HG03139 (cell line): ENCODE measurements around the gene CSTPP1.

Experiments used
- ATAC-seq: cut with Tn5 transposase; IDR thresholded peaks from one replicate; pipeline ENCODE4 v1.9.1; 2021; ENCODE audit not compliant: unreplicated experiment

CSTPP1 gene, protein sequence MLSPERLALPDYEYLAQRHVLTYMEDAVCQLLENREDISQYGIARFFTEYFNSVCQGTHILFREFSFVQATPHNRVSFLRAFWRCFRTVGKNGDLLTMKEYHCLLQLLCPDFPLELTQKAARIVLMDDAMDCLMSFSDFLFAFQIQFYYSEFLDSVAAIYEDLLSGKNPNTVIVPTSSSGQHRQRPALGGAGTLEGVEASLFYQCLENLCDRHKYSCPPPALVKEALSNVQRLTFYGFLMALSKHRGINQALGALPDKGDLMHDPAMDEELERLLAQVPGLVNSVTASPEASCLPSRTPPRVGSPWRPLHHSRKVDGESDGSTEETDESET

DNA sequence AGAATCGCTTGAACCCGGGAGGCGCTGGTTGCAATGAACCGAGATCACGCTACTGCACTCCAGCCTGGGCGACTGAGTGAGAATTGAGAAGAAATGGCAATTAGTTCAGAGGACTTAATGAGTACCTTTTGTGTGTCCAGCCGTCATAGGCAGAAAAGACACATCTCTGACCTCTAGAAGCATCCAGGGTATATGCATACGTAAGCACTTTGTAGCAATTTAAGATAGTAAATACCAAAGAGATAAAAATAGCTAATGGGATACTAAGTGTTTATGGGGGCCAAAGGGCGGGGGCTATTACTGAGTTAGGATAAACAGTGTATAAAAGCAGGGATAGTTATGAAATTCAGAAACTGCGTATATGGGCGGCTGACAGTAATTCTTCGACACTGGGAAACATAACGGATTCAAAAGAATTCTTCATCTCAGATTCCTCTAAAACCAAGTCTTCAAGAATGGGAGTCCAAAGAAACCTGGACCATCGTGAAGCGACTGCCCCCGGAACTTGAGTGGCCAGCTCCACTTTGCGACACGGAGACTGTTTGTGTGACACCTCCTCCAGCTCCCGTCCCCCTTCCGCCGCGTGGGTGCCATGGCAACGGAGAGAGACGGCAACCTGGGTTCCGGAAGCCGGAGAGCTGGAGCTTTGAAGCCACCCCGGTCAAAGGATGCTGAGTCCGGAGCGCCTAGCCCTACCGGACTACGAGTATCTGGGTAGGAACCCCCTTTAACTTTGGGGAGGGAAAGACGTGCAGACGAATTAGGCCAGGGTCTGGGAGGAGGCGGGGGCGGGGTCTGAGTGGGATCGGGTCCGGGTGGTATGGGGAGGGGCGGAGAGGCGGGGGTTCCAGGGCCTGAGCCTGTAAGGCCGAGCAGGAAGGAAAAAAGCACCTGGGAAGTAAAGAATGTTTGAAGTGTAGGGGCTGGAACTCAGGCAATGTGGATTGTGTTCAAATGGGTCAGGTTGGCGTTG, at the start of gene CSTPP1:
CSTPP1 (plus strand) TSS at position 624 of the 973 bp plus-strand sequence; CDS start at position 669, 45 bp downstream.
- ATAC-seq: peak; percentile 95

DNA sequence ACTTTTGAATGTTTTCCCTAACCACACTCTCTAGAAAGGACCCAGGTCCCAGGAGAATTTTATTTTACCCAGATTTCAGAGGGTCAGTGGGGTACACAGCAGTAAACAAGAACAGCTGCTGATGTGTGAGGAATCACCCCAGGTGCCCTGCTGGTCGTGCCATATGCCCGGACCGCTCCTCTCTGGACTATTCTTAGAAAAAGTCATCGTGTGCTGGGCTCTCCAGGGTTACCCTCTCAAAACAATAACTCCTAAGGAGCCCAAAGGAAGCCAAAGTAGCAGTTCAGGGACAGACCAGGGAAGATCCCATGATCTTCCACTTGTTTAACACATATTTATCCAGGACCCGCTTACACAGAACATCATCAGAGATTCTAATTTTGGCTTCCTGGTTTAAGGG, 47.9 kb upstream of the CSTPP1 start:
- ATAC-seq: no peak

DNA sequence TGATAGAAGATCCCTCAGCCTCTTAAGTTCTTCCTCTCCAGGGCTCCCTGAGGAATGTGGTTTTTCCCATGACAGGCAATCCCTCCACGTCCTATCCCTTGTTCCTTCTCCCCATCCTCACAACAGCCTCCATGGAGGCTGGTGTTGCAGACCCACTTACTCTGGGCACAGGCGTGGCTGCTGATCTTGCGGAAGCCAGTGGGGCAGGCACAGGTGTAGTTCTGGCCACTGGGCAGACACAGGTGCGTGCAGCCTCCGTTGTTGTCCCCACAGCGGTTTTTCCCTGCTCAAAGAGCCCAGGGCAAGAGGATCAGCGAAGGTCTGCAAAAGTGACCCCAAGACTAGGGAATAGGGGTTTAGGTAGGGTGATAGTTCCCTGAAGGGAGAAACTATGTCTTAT, 47.3 kb upstream of the CSTPP1 start:
- no peak for ATAC-seq

DNA sequence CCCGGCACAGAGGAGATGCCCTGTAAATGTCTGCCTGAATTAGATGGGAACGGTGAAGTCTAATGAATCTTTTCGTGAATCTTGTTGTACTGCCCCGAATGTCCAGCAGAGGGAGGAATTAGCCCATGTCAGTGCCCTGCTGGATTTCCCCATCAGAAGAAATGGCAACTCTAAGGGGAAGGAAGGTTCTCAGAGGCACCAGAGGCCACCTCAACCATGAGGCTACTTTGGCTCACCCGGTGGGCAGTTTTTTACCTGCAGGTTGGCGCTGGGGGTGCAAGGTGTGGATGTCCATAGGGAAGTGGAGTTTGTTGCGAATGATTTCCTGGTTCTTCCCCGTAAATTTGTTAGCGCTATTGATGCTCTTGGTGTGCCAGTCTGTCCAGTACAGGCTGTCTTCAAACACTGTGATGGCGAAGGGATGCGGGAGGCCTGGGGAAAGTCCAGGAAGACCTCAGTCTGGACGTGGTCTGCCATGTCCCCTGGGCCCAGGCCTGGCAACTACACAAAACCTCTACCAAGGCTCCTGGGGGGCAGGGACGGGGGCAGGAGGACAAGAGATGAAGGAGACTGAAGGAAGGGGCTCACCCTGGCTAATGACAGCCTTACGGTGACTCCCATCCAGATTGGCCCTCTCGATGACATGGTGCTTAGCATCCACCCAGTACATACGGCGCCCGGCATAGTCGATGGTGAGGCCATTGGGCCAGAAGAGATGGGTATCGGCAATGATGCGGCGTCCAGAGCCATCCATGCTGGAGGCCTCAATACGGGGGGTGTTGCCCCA, 46.7 kb upstream of the CSTPP1 start:
- no peak for ATAC-seq

DNA sequence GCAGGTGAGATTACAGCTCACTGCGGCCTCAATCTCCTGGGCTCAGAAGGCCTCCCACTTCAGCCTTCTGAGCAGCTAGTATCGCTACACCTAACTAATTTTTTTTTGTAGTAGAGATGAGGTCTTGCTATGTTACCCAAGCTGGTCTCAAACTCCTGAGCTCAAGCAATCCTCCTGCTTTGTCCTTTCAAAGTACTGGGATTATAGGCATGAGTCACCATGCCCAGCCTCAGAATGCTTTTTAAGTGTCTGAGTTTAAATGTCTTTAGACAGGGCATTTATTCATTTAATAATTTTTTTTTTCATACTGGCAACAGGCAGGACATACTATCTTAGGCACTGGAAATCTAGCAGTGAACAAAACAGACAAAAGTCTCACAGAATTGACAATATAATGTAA, 45.9 kb upstream of the CSTPP1 start:
- ATAC-seq: no peak

DNA sequence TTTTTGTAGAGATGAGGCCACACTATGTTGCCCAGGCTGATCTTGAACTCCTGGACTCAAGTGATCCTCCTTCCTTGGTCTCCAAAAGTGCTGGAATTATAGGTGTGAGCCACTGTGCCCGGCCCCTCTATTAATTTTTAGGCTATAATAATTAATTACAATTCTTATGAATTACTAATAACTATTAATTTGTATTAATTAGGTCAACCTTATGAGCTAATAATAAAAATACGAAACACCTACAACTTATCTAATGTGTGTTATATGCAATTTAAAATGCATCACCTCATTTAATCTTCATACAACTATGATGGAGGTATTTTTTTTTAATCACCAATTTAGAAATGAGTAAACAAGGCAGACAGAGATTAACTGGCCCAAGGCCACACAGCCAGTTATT, 44.5 kb upstream of the CSTPP1 start:
- no peak for ATAC-seq

DNA sequence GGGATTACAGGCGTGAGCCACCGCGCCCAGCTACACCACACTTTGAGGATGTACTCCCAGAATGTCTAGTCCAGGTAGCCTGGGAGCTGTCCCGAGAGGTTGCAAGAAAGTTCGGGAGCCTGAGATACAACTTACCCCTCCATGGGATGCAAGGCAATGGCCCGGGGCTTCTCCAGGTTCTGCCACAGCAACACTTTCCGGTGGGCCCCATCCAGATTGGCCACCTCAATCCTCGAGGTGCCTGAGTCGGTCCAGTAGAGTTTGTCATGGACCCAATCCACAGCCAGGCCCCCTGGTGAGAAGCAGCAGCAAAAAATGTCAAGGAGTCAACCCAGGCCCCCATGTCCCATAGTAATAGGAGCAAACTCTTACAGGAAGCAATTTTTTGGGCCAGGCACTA, 43.7 kb upstream of the CSTPP1 start:
- no peak for ATAC-seq

DNA sequence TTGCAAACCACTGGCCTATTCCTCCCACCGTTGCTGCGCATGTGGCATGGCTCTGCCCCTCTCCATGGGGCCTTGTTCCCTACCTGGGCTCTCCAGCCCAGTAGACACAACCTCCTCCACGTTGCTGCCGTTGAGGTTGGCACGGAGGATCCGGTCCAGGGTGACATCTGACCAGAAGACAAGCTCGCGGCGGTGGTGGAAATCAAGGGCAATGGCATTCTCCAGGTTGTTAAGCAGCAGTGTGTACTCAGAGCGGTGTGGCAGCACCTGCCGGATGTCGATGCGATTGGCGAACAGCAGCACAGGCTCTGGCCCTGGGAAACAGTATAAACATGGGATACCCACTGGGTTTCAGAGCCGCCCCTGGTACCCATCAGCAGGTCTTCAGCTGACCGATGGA, 42.1 kb upstream of the CSTPP1 start:
- no peak for ATAC-seq

DNA sequence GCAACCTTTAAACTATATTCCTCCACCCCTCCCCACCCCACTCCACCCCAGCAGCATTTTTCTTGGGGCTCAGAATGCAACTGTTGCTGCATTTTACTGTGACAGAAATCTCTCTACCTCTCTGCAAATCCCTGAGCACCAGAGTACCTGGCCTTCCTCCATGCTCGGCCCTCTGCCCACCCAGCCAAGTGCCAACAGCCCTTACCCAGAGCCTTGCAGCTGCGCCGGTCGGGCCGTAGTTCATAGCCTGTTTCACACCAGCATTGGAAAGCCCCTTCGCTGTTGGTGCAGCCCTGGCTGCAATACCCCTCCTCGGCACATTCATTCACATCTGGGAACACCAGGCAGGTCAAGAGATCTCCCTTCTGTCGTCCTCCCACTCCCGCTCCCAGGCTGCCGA, 41.6 kb upstream of the CSTPP1 start:
- ATAC-seq: no peak

DNA sequence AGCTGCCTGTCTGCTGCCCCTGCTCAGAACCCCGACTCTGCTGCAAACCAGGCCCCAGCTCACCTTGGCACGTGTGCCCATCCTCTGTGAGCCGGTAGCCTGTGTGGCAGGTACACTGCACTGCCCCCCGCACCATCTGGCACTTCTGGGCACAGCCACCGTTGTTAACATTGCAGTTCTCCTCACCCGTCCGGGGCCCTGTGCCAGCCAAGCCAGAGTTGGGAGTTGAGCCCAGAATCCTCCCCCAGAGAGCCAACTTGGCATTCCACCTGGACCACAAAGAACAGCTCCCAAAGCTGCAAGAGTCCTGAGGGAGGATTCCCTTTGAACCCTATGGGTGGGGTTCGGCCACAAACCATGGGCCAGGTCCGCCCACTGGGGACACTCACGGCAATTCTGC, 40.7 kb upstream of the CSTPP1 start:
- ATAC-seq: no peak

DNA sequence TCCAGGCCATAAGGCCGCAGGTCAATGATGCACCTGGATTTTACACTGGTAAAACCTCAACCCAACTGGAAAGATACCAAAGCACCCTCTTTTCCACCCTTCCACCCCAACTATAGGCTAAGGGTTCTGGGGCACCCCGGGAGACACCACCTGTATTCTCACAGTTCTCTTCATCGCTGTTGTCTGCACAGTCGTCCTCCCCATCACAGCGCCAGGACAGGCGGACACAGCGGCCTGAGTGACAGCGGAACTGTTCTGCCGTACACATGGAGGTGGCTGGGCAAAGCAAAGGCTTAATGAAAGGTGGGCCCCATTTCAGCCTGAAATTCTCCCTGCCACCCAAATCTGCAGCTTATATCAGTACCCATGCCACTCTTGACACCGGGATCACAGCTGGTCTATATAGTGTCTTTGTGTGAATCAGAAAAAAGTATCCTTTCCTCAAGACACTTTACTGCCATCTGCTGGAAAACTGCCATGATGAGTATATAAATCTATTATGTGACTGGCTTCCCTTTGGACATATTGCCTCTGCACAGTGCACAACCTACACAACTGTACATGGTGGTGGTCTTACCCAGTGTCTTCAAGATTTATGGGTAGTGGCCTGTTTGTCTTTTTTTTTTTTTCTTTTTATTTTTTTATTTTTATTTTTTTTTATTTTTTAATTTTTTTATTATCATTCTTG, 39.7 kb upstream of the CSTPP1 start:
- no peak for ATAC-seq

DNA sequence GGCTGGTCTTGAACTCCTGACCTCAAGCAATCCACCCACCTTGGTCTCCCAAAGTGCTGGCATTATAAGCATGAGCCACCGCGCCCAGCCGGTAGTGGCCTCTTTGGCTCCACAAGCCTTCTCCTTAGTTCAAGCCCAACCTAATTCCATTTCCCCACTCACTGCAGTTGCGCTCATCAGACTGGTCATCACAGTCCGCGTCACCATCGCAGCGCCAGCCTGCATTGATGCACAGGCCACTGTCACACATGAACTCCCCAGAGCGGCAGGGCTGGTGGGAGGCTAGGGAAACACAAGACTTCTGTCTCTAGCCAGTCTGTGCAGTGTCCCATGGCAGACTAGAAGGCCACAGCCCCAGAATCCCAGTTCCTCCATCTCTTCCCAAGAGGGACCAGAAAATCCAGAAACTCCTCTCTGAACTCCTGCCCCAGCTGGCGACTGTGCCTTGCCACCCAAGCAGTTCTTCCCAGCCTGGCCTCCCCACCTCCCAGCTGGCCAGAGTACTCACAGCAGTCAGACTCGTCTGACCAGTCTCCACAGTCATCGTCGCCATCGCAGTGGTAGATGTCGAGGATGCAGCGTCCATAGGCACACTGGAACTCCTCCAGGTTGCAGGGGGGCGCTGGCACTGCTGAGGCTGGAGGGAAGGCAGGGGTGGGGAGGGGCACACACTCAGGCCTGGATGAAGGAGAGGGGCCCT, 38.0 kb upstream of the CSTPP1 start:
- ATAC-seq: no peak

DNA sequence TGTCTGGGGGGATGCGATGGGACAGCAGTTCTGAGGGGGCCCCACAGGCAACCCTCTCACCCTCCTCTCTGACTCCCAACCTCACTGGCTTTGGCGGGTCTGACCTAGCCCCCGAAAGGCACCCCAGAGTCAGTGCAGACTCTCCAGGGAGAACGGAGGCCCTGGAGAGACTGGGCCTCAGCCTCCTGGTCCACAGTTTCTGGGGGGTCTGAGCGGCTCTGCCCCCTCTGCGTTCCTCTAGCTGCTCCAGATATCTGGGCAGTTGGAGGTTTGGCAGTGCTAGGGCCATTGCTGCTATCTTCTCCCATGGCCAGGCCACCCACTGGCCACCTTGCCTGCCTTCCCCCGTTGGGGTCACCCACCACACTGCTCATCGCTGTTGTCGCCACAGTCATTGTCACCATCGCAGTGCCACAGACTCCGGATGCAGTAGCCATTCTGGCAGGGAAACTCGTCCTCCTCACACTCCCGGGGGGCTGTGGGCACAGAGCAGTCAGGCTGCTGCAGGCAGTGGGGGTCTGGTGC, 37.0 kb upstream of the CSTPP1 start:
- no peak for ATAC-seq

DNA sequence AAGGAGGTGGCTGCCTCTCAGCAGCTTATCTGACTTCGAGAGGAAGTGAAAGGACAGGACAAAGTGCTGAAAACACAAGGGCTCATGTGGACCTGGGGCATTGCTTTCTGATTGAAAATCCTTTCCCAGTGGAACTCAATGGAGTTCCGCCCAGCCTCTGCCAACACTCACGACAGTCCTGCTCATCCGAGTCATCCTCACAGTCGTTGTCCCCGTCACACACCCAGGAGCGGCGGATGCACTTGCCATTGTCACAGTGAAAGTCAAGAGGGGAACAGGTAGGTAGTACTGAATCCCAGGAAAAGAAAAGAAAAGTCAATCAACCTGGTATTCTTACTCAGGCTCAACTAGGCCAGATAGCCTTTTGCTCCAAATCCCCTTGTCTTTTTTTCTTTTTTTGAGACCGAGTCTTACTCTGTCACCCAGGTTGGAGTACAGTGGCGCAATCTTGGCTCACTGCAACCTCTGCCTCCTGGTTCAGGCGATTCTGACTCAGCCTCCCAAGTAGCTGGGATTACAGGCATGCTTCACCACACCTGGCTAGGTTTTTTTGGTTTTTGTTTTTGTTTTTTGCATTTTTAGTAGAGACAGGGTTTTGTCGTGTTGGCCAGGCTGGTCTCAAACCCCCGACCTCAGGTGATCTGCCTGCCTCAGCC, 36.3 kb upstream of the CSTPP1 start:
- no peak for ATAC-seq

DNA sequence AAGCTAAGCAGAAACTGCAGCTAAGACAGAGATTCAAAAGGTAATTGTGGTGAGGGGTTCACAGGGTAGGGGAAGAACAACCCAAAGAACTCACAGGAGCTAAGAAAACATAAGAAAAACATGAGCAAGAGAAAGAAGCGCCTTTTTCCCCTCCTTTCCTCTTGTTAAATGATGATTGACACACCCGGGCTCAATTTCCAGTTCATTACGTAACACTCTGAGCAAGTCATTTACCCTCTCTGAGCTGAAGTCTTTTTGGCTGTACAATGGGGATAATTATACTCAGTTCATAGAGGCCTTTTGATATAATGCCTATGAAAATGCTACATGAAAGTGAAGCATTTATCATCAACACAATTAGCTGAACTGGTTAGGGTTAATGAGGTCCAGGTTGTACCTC, 35.4 kb upstream of the CSTPP1 start:
- ATAC-seq: no peak

DNA sequence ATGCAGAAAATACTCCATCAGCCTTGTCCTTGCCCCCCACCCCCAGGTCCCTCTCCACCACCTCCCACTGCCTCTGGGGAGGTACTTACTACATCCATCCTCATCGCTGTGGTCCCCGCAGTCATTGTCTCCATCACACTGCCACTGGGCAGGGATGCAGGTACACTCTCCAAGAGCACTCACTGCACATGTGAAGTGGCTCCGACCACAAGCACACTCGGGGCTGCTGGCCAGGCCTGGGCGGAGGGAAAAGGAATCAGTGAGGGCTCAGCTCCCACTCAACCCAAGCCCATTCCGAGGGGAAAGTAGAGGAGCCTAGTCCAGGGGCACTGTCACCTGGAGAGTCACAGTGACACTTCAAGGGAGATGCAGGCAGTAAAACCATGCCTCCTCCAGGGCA, 33.9 kb upstream of the CSTPP1 start:
- no peak for ATAC-seq

DNA sequence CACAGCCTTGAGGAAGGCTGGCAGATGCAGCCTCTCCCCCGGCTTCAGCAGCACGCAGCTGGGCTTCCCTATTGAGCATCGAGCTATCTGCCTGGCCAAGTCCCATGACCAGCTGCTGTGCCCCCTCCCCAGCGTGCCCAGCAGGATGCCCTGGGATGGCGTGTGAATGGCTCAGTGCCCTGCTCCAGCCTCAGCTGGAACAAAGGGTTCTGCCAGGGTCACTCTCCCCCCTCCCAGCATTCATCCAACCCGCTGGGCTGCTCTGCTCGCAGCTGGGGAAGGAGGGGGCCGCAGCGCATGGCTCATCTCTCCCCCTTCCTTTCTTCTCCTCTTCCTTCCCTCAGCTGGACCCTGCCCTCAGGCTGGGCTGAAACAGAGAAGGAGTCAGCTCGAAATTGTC, 32.7 kb upstream of the CSTPP1 start:
- ATAC-seq: no peak

DNA sequence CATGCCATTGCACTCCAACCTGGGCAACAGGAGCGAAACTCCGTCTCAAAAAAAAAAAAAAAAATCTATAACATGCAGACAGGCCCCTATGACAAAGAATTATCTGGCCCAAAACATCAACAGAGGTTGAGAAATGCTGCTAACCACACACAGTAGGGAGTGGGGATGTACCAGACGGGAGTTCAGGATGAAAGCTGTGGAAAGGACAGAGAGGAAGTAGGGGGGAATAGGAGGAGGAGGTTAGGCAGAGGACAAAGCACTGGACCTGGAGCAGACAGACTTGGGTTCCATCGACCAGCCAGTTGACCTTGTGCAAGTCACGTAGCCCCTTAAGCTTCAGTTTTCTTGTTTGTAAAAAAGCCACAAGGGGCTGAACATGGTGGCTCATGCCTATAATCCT, 30.8 kb upstream of the CSTPP1 start:
- ATAC-seq: no peak

DNA sequence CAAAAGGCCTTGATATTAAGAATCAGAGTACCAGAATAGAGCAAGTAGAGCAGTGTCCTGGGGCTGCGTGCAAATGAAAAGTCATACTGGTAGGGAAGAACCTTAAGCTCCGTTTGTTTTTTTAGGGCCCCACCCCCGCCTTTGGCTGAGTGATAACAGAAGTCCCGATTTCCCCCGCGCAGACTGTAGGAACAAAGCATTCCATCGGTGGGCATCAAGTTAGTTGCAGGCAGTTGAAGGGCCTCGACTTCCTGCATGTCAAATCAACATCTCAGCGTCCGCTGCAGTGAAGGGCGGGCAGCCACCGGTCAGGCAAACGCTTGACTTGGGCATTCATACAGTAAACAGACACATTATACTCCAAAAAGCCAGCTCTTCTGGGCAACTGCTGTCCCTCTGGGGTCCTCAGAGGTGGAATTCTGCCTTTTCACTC, 29.9 kb upstream of the CSTPP1 start:
- ATAC-seq: no peak
